Measurements from ENCODE around the gene PANX1. TPM values are rescaled to one million over a fixed set of nuclear protein-coding genes. Genes with fewer than 3 reads are reported as not detected.

The PANX1 gene
- total RNA-seq, 1 donor from 2014 or later, result 13.5 TPM

GRCh38 chr11:94184846-94185245 lies 56.2 kb downstream of the PANX1 start:
- no peak for DNase-seq (ENCODE audit: low spot score)

GRCh38 chr11:94185416-94186084 lies 56.9 kb downstream of the PANX1 start:
- no peak for DNase-seq (ENCODE audit: low spot score)

DNA sequence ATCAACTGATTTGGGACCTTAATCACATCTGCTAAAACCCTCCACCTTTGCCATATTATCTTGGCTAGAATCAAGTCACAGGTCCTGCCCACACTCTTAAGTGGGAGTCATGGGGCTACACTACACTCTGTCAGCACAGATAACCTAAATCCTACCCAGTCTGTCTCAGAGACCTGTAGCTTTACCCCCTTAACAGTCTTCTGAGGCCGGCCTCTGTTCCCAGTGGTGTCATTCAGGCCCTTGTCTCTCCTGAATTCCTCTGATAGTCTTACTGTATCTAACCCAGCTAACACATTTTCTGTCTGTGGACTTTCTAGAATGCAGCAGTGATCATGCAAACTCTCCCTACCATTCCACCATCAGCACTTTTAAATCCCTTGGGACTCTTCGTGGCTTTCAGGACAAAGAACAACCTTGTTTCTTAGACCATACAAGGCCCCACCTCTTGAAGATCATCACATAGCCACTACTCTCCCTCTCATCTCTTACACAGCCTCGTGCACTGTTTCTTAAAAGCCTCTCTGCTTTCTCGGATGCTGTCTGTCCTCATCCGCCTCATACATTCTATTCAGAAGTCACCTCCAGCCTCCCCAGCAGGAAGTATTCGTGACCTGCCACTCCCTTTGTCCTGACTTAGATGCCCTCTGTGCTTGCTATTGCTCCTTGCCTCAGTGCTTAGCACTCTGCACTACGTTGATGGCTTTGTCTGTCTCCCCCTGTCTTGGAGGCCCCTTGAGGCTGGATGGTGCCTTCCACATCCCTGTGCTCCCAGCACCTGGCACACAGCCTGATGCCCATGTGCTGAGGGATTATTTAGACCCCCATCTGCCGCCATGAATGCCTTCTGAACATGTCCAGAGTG lies 57.9 kb downstream of the PANX1 start:
- no peak for DNase-seq (ENCODE audit: low spot score)

GRCh38 chr11:94193288-94193687 lies 64.6 kb downstream of the PANX1 start:
- DNase-seq (ENCODE audit: low spot score), result peak; percentile 57

DNA sequence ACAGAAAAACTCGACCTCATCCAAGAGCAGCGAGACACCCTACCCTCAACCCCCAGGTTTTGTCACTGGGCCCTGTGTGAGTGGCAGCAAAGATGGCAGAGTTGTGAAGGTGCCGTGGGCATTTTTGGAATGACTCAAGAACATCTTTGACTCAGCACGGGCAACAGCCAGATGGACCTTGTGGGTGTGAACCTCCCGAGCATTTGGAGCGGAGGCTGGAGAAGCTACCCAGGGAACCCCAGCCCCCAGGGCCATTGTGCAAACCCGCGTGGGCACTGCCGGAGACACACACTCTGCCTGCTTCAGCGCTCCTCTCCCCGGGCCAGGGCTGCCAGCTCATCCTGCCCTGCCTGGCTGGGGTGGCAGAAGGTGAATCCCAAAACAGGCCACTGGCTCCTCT lies 66.1 kb downstream of the PANX1 start:
- DNase-seq (ENCODE audit: low spot score), result no peak

DNA sequence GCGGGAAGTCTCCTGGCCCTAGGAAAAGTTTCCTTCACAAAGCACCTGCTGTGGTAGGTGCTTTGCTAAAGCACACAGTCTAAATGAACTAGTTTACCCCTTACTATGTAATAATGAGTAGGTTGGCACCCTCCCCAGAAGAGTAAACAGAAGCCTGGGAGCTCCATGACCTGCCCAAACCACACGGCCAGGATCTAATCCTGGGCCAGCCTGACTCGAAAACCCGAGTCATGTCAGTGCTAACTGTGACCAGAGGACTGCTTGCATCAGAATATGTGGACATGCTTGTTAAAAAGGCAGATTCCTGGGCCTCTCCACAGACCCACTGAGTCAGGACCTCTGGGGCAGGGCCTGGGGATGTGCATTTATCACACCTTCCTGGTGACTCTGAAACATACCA lies 67.7 kb downstream of the PANX1 start:
- DNase-seq (ENCODE audit: low spot score), result peak; percentile 16

- DNase-seq (ENCODE audit: low spot score), result no peak
Observed at GRCh38 chr11:94198718-94199117, 70.1 kb downstream of the PANX1 start.

GRCh38 chr11:94199136-94200130 lies 70.8 kb downstream of the PANX1 start:
- DNase-seq (ENCODE audit: low spot score), result no peak

GRCh38 chr11:94201004-94201465 lies 72.4 kb downstream of the PANX1 start:
- DNase-seq (ENCODE audit: low spot score), result no peak

GRCh38 chr11:94203070-94203469 lies 74.4 kb downstream of the PANX1 start:
- no peak for DNase-seq (ENCODE audit: low spot score)

DNA sequence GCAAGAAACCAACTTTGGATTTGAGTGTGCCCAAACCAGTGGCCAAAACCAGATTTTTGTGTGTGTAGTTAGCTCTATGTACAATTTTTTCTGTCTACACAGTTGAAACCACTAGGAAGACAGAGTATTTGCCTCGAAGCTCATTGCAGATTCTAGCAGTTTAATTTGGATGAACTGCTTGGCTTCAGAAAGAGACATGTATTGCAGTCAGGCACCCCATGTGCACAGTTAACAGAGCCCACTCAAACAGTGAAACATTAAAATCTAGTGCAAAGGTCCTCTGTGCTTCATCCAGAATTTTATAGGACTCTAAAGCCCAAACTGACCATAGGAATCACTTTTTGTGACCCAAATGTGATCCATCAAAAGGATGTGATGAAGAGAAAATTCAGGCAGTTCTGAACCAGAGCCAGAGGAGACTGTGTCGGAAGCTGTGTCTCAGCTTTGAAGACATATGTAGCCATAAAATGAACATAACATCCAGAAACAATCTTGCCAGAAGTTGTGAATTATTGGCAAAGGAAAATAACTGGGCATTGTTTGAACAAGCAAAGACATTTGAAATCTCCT lies 82.7 kb downstream of the PANX1 start:
- no peak for DNase-seq (ENCODE audit: low spot score)

- no peak for DNase-seq (ENCODE audit: low spot score)
Observed at GRCh38 chr11:94212898-94213297, 84.3 kb downstream of the PANX1 start.

DNA sequence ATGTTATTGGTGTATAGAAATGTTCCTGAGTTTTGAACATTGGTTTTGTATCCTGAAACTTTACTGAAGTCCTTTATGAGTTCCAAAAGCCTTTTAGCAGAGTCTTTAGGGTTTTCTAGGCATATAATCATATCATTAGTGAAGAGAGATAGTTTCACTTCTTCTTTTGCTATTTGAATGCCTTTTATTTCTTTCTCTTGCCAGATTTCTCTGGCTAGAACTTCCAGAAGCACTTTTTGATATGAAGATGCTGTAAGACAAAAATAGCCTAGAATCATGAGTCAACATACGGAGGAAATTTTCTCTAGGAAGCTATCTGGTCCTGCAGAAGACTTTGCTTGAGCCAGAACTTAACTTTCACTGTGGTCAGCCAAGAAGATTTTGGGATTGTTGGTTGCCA lies 89.1 kb downstream of the PANX1 start:
- no peak for DNase-seq (ENCODE audit: low spot score)

DNA sequence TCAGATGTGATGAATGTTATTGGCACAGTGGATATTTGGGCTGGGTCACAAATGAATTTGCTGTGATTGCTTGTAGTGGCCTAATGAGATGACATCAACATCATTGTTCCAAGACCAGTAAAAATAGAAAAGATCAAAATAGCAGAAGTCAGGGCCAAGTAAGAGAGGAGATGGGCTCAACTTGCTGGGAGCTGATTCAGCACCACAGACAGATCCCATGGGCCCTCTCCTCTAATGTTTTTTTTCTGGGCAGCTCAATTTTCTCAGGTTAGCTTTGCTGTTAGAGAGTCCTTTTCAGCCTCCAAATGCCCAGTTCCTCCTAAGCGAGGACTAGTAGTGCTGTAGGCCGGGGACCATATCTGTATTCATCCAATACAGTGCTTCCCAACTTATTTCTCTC lies 89.7 kb downstream of the PANX1 start:
- DNase-seq (ENCODE audit: low spot score), result no peak

GRCh38 chr11:94219771-94220170 lies 91.1 kb downstream of the PANX1 start:
- no peak for DNase-seq (ENCODE audit: low spot score)

DNA sequence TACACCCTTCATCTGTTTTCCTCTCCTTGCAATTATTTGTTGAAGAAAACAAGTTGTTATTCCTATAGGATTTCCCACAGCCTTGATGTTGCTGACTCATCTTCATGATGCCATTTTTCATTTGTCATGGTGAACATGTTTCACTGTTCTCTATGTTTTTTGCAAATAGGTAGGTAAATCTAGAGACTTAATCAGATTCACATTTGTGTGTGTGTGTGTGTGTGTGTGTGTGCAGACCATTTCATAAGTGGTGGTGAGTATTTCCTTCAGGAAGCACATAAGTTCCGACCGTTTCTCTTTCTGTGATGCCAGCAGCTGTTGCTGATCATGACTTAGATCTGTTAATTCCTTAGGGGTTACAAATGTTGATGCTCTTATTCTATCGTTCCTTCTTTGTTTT lies 95.4 kb downstream of the PANX1 start:
- no peak for DNase-seq (ENCODE audit: low spot score)

Other genes with a start within 250 kb of the PANX1 start
- not detected for gene HEPHL1, start 107.5 kb upstream of the PANX1 start, total RNA-seq
- gene IZUMO1R, start 175.7 kb downstream of the PANX1 start, total RNA-seq, result not detected

Data from mucosa of gallbladder (tissue), 1 donor.